Posterior vena cava (tissue), 2 donors: ENCODE results near the gene INPP4B. TPM values are rescaled to one million over a fixed set of nuclear protein-coding genes. Genes with fewer than 3 reads are reported as not detected.

Experiments used
- DNase-seq: peaks from one replicate; pipeline ENCODE4 v3.0.0-alpha.2; 2020; ENCODE audit warnings: low spot score
- intact Hi-C, 2 donors: fragments of 100-400 bp; cut with DNase I; formaldehyde crosslinking; loops; one replicate each; pipeline versions ENCODE4 v1.14.1 to v1.14.2; 2022 to 2023
- total RNA-seq, 2 donors: library from RNA; stranded (reverse); fragmentation: NEBNext Ultra II Directional; extraction: Animal tissue kit (Norgen Biotek cat#: 25700); gene quantifications; one replicate each; pipeline ENCODE4 v1.2.1, GENCODE V29; 2021
- donor health status: DM: yes; HTN: yes; CAD: no.
- donor health status: DM: yes; HTN: yes; CAD: no.

Gene INPP4B
- total RNA-seq, 2 donors from 2014 or later, result 24.9 to 25.7 TPM

- intact Hi-C loops, result no loop called here
Measured at GRCh38 chr4:142762280-142762679, 83.8 kb downstream of the INPP4B start.

DNA sequence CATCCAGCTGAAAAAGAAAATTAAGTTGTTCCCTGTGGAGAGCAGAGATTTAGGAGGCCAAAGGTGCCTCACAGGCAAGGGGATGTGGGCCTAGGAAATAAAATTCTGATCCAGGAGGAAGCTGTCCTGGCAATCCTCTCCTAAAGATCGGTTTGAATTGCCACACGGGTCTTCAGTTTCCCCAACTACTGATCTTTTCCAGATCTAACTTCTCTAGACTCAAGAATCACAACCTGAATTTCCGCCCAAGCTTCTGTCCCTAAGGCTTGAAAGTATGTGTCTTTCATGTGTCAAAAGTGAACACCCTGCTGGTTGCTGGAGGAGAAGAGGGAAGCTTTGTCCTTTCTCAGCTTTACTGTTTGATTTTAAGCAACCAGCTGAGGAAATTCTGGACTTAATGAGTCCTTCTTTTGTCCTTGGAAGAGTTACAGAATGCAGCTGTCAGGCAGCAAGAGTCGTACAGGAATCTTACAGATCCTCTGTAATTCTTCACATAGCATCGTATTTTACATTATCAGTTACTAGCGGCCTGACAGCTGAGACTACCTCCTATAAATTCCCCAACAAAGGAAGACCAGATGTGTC is 93.8 kb downstream of the INPP4B start:
- intact Hi-C loops, result no loop called here
- no peak for DNase-seq

More at GRCh38 chr4:142762280-142762679, 83.8 kb downstream of the INPP4B start:
- DNase-seq, result no peak

- intact Hi-C loops, result no loop called here
- no peak for DNase-seq
Measured at GRCh38 chr4:142743121-142743825, 102.8 kb downstream of the INPP4B start.

- intact Hi-C loops, result no loop called here
Measured at GRCh38 chr4:142741995-142742394, 104.1 kb downstream of the INPP4B start.

GRCh38 chr4:142728233-142728632 is 117.9 kb downstream of the INPP4B start:
- intact Hi-C loops, result no loop called here
- no peak for DNase-seq

More at GRCh38 chr4:142741995-142742394, 104.1 kb downstream of the INPP4B start:
- no peak for DNase-seq

- intact Hi-C loops, result no loop called here
- no peak for DNase-seq
Measured at GRCh38 chr4:142727149-142727548, 119.0 kb downstream of the INPP4B start.

GRCh38 chr4:142725886-142726285 is 120.2 kb downstream of the INPP4B start:
- intact Hi-C loops, result no loop called here
- DNase-seq, result no peak

GRCh38 chr4:142721187-142721586 is 124.9 kb downstream of the INPP4B start:
- no peak for DNase-seq
- intact Hi-C loops, result no loop called here

DNA sequence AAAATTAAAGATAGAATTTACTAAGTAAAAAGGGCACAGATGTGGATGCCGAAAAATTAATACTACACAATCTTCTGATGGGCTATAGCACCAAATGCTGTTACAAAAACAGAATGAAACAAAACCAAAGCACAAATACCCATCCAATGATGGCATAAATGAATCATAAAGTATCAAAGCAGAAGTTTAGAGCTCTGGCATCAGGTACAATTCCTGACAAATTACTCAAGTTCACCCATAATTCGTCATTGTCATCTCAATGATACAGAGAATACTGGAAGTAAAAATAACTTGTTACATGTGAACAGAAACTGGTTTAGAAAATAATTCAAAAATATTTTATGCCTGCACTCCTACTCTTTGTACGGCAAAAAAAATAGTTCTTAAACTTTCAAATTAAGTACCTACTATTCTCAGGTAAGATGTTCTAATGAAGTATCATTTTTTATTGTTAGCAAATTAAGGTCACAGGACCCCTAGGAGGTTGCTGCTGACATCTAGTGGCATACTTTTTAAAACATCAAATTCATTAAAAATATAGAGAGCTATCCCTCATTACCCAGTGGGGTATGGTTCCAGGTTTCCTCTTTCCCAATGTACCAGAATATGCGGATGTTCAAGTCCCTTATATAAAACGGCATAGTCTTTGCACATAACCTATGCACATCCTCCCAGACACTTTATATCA is 126.1 kb downstream of the INPP4B start:
- intact Hi-C loops, result no loop called here
- no peak for DNase-seq

DNA sequence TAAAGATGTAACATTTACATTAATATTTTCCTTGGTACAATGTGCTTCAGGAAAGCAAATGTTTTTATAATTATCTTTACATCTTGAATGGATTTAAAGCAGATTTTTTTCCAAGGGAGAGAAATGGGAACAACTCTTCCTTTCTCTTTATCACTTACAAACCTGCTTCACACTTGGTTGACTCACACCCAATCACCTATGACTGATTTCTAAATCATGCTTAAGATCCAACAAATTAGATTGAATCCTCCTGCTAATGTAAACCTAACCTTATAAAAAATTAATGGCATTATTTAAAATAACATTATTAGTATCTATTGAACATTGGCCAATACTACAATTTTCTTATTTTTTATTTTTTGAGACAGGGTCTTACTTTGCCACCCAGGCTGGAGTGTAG is 127.1 kb downstream of the INPP4B start:
- no peak for DNase-seq
- intact Hi-C loops, result no loop called here

DNA sequence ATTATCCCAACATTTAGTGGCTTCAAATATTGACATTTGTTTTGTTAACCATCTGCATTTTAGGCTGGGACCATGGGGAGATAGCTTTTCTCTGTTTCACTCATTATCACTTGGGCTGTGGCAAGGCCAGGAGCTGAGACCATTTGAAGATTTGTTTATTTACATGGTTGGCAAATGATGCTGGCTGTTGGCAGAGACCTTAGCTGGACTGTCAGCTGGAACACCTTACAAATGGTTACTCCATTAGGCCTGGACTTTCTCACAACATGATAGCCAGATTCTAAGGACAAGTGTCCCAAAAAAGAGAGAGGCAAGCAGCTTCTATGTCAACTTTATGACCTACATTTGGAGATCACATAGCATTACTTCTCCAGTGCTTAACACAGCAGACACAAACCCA is 130.4 kb downstream of the INPP4B start:
- DNase-seq, result no peak
- intact Hi-C loops, result no loop called here

GRCh38 chr4:142713282-142714030 is 132.6 kb downstream of the INPP4B start:
- no peak for DNase-seq
- intact Hi-C loops, result no loop called here

DNA sequence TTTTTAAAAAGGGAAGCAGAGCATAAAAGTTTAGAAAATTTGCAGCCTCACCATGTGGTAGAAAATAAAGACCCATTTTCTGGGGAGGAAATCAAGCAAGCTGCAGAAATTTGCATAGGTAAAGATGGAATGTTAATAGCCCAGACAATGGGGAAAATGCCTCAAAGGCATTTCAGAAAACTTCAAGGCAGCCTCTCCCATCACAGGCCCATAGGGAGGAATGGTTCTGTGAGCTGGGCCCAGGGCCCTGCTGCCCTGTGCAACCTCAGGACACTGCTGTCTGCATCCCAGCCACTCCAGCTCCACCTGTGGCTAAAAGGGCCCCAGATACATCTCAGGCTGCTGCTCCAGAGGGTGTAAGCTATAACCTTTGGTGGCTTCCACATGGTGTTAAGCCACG is 137.9 kb downstream of the INPP4B start:
- intact Hi-C loops, result no loop called here
- no peak for DNase-seq

DNA sequence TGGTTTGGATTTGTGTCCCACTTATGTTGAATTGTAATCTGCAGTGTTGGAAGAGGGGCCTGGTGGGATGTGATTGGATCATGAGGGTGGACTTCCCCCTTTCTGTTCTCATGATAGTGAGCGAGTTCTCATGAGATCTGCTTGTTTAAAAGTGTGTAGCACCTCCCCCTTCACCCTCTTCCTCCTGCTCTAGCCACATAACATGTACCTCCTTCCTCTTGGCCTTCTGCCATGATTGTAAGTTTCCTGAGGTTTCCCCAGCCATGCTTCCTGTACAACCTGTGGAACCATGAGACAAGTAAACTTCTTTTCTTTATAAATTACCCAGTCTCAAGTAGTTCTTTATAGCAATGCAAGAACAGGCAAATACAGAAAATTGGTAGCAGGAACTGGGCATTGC is 138.7 kb downstream of the INPP4B start:
- DNase-seq, result no peak
- intact Hi-C loops, result no loop called here

GRCh38 chr4:142706381-142706780 is 139.7 kb downstream of the INPP4B start:
- DNase-seq, result no peak
- intact Hi-C loops, result no loop called here

DNA sequence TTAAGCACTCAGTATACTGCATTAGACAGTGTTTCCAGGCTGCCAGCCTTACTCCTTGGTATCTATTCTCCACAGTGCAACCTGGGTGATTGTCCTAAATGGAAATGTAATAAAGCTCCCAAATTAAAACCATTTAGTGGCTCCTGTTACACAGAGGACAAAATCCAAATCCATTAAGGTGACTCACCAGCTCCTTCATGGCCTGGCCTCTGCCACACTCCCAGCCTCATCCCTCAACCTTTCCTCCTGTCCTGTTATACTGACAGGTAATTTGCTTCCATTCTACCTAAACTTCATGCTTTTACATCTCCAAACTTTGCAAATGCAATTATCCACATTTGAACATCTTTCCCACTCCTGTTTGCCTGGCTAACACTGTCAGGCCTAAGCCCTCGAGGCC is 140.3 kb downstream of the INPP4B start:
- no peak for DNase-seq
- intact Hi-C loops, result no loop called here

DNA sequence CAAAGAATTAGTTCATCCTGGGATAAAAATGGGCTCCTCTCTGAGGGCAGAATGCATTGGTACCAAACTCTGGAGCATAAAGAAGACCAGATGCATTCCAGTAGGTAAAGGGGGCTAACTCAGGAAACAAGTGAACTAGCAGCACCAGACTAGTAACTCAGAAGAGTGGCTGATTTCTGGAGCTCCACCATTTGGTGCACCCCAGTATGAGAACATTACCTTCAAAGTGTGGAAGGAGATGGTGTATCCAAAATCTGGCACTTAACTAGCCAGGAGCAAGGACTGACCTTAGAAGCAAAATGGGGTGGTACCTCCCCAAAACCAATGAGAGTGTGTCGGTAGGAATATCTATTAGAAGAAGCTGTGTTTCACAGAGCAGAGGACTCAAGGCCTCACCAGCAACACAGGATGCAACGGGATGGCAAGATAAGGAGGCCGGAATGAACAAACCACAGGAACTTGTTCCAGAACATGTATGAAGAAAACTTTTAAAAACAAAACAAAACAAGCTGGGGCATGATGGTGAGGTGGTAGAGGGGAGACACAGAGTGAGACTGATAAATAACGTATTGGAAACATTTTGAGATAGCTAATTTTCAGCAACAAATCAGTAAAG is 142.3 kb downstream of the INPP4B start:
- DNase-seq, result no peak
- intact Hi-C loops, result no loop called here

- no peak for DNase-seq
- intact Hi-C loops, result no loop called here
Measured at GRCh38 chr4:142701017-142701416, 145.1 kb downstream of the INPP4B start.

- intact Hi-C loops, result no loop called here
- DNase-seq, result no peak
Measured at GRCh38 chr4:142700531-142700930, 145.6 kb downstream of the INPP4B start.

GRCh38 chr4:142698552-142698951 is 147.5 kb downstream of the INPP4B start:
- intact Hi-C loops, result no loop called here
- no peak for DNase-seq
